NCI-H1092 (cell line): ENCODE measurements around the gene TM7SF2.

ENCODE experiments used
- DNase-seq: peaks from one replicate; lab custom pipeline; 2025; lab: John Stamatoyannopoulos, UW

The TM7SF2 gene

GRCh38 chr11:65111744-65112545 lies at the start of gene TM7SF2:
TM7SF2 (plus strand) TSS chr11:65111872; CDS start chr11:65112016, 144 bp downstream.
- DNase-seq: peak; percentile 98

- no peak for DNase-seq
Measured at GRCh38 chr11:65063532-65063931, 48.1 kb upstream of the TM7SF2 start.

GRCh38 chr11:65064847-65065240 lies 46.8 kb upstream of the TM7SF2 start:
- no peak for DNase-seq

GRCh38 chr11:65065851-65066250 lies 45.8 kb upstream of the TM7SF2 start:
- DNase-seq: no peak

GRCh38 chr11:65066315-65066714 lies 45.4 kb upstream of the TM7SF2 start:
- DNase-seq: no peak

- DNase-seq: no peak
Measured at GRCh38 chr11:65066805-65067291, 44.8 kb upstream of the TM7SF2 start.

GRCh38 chr11:65067446-65067845 lies 44.2 kb upstream of the TM7SF2 start:
- no peak for DNase-seq

- DNase-seq: no peak
Measured at GRCh38 chr11:65069217-65069616, 42.5 kb upstream of the TM7SF2 start.

- DNase-seq: no peak
Measured at GRCh38 chr11:65071907-65072630, 39.6 kb upstream of the TM7SF2 start.

- DNase-seq: no peak
Measured at GRCh38 chr11:65072631-65072966, 39.1 kb upstream of the TM7SF2 start.

- DNase-seq: no peak
Measured at GRCh38 chr11:65077451-65077850, 34.2 kb upstream of the TM7SF2 start.

- peak; percentile 9 for DNase-seq
Measured at GRCh38 chr11:65078151-65078550, 33.5 kb upstream of the TM7SF2 start.

GRCh38 chr11:65078786-65079342 lies 32.8 kb upstream of the TM7SF2 start:
- no peak for DNase-seq

- DNase-seq: no peak
Measured at GRCh38 chr11:65083134-65083833, 28.4 kb upstream of the TM7SF2 start.

GRCh38 chr11:65083834-65084597 lies 27.7 kb upstream of the TM7SF2 start, which contains the start of the genes CDCA5 and ZFPL1:
CDCA5 (minus strand) TSS chr11:65084040; CDS start chr11:65083978, 62 bp downstream.
ZFPL1 (plus strand) TSS chr11:65084222; CDS start chr11:65084699, 477 bp downstream.
- DNase-seq: peak; percentile 97

- no peak for DNase-seq
Measured at GRCh38 chr11:65084598-65085375, 26.9 kb upstream of the TM7SF2 start.

- no peak for DNase-seq
Measured at GRCh38 chr11:65085446-65085845, 26.2 kb upstream of the TM7SF2 start.

GRCh38 chr11:65086809-65087208 lies 24.9 kb upstream of the TM7SF2 start:
- no peak for DNase-seq

- DNase-seq: no peak
Measured at GRCh38 chr11:65087216-65087615, 24.5 kb upstream of the TM7SF2 start.

- DNase-seq: no peak
Measured at GRCh38 chr11:65087827-65088226, 23.8 kb upstream of the TM7SF2 start.

GRCh38 chr11:65089621-65090020 lies 22.1 kb upstream of the TM7SF2 start:
- no peak for DNase-seq
